ENCODE data around the gene HEBP2. TPM values are rescaled to one million over a fixed set of nuclear protein-coding genes. Genes with fewer than 3 reads are reported as not detected.

HEBP2 gene
- total and polyA plus RNA-seq, 2 experiments from 2014 or later: 25.6 to 118 TPM

- TF ChIP-seq JUNB (IDR thresholded peaks at IDR 0.05; ENCODE audit: unreplicated experiment): no peak
- TF ChIP-seq NANOG (IDR thresholded peaks at IDR 0.05; ENCODE audit: borderline replicate concordance): no peak
- no peak for TF ChIP-seq STAT1 (IDR thresholded peaks at IDR 0.05; ENCODE audit: unreplicated experiment)
- TF ChIP-seq EZH2phosphoT487 (IDR thresholded peaks at IDR 0.05; ENCODE audit: unreplicated experiment): no peak
- TF ChIP-seq REST (IDR thresholded peaks at IDR 0.05; ENCODE audit: unreplicated experiment): no peak
- TF ChIP-seq POLR2AphosphoS5 (IDR thresholded peaks at IDR 0.05; ENCODE audit: low read depth): no peak
- TF ChIP-seq ETS1 (IDR thresholded peaks at IDR 0.05): no peak
- no peak for TF ChIP-seq ZNF114 (CRISPR knock-in tag; IDR thresholded peaks at IDR 0.05)
- no peak for TF ChIP-seq ZNF462 (CRISPR knock-in tag; IDR thresholded peaks at IDR 0.05)
- no peak for TF ChIP-seq CREB1 (CRISPR knock-in tag; IDR thresholded peaks at IDR 0.05; ENCODE audit: low read depth)
- TF ChIP-seq ZNF331 (CRISPR knock-in tag; IDR thresholded peaks at IDR 0.05; ENCODE audit: low read depth): no peak
- no peak for TF ChIP-seq CTCF (conservative IDR thresholded peaks at IDR 0.05; ENCODE audit: low read depth in 2 of 2)
- TF ChIP-seq EZH2 (IDR thresholded peaks at IDR 0.05; ENCODE audit: low read depth, unreplicated experiment): no peak
- Histone ChIP-seq H3K4me2 (no peak overlapping the region), H3K9me2 (ENCODE audit: insufficient read depth) (no peaks in the 10 kb centered on the region; the same call in 1 of the 2 replicates), H3K4me3 (no peak overlapping the region), H2AFZ (no peak overlapping the region), H3K4me1 (ENCODE audit: insufficient read depth) (no peaks in the 10 kb centered on the region), H3K79me2 (replicated peaks; ENCODE audit: insufficient read depth) (no peaks in the 10 kb centered on the region), H3K36me3 (ENCODE audit: insufficient read depth) (no peaks in the 10 kb centered on the region), H3F3A (replicated peaks; ENCODE audit: low read depth) (no peaks in the 10 kb centered on the region), H3K27me3 (ENCODE audit: insufficient read depth) (no peaks in the 10 kb centered on the region), H4K20me1 (replicated peaks; ENCODE audit: insufficient read depth) (no peaks in the 10 kb centered on the region), H3K27ac (ENCODE audit: low read depth) (no peak overlapping the region)
- DNase-seq (ENCODE audit: low spot score) (no peak), ATAC-seq (no peak)
- H3K36me3 Mint-ChIP-seq (ENCODE audit: low read depth): peaks cover 9% of the 10 kb centered on the region; the same call in 2 of the 3 replicates
- H3K4me3 Mint-ChIP-seq: no peak overlapping the region
- H3K27me3 Mint-ChIP-seq (ENCODE audit: insufficient read depth, low read depth, poor library complexity): no peaks in the 10 kb centered on the region
- no peaks in the 10 kb centered on the region for H3K4me1 Mint-ChIP-seq
- no peak overlapping the region for H3K27ac Mint-ChIP-seq
- H3K9me3 Mint-ChIP-seq: no peaks in the 10 kb centered on the region
Observed at GRCh38 chr6:138439546-138439945, 35.5 kb downstream of the HEBP2 start.
